ENCODE measurements around the gene LRRK2.

GRCh38 chr12:40241741-40242140, 16.9 kb downstream of the LRRK2 start:
- TF ChIP-seq CTCF (IDR thresholded peaks at IDR 0.05), result no peak
- no peak for TF ChIP-seq ZFX (IDR thresholded peaks at IDR 0.05; ENCODE audit: borderline replicate concordance)
